ENCODE measurements around the gene LRRC51.

DNA sequence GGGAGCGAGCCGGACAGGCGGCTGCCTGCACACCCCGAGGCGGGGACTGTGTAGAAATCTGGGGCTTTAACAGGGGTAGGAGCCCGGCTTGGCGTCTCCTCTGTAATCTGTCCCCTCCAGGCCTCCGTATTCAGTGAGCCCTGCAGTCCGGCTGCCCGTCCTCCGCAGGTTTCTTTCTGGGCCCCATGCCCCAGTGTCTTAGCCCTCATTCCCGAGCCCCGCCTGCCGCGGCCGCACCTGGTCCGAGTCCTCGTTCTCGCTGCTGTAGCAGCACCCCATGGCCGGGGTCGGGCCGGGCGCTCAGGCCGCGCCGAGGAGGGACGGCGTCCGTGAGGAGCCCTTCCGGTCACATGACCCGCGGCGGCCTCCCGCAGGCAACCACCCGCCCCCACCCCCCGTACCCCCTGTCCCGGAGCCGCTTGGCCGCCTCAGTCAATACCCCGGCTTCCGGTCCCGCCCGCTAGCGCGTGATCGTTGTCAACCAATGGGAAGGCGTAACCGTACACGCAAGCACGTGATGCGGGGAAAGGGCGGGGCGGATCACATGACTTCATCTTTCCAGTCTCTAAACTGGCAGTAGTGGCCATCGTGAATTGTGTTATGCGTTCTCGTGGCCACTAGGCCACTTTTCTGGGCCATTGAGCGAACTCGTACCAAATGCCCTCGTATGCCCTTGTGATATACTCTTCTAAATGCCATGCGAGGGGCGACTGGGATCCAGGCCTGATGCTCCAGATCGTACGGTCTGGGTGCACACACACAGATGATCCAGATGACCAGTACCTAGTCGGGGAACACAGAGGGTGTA, 22.5 kb downstream of the LRRC51 start, which contains the start of gene LAMTOR1:
- TF ChIP-seq, protein P1, sequence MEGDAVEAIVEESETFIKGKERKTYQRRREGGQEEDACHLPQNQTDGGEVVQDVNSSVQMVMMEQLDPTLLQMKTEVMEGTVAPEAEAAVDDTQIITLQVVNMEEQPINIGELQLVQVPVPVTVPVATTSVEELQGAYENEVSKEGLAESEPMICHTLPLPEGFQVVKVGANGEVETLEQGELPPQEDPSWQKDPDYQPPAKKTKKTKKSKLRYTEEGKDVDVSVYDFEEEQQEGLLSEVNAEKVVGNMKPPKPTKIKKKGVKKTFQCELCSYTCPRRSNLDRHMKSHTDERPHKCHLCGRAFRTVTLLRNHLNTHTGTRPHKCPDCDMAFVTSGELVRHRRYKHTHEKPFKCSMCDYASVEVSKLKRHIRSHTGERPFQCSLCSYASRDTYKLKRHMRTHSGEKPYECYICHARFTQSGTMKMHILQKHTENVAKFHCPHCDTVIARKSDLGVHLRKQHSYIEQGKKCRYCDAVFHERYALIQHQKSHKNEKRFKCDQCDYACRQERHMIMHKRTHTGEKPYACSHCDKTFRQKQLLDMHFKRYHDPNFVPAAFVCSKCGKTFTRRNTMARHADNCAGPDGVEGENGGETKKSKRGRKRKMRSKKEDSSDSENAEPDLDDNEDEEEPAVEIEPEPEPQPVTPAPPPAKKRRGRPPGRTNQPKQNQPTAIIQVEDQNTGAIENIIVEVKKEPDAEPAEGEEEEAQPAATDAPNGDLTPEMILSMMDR (conservative IDR thresholded peaks at IDR 0.05), result no peak; the same call in 1 of the 2 replicates
- peak; percentile 90 for TF ChIP-seq ZFX (IDR thresholded peaks at IDR 0.05)

All from C4-2B (cell line).